CD4-positive, alpha-beta T cell treated with Interleukin-12 subunit alpha and Interleukin-12 subunit beta, for 1 hour (primary cell): Measurements from ENCODE around the gene CACTIN.
"Not testable (repeated sequence)": the region's sequence is repeated elsewhere in the genome, so short reads cannot be mapped to it uniquely, and the experiment has no call there.

Experiments used
- DNase-seq: peaks from one replicate; pipeline ENCODE4 v3.0.0-alpha.2; 2020

Gene CACTIN

GRCh38 chr19:3645726-3646125 is 19.1 kb upstream of the CACTIN start:
- DNase-seq, result no peak

GRCh38 chr19:3645067-3645396 is 18.4 kb upstream of the CACTIN start:
- no peak for DNase-seq

- DNase-seq, result no peak
Observed at GRCh38 chr19:3644351-3645066, 17.9 kb upstream of the CACTIN start.

- no peak for DNase-seq
Observed at GRCh38 chr19:3643674-3644313, 17.2 kb upstream of the CACTIN start.

- peak; percentile 17 for DNase-seq
Observed at GRCh38 chr19:3642987-3643673, 16.5 kb upstream of the CACTIN start.

- DNase-seq, result no peak
Observed at GRCh38 chr19:3642296-3642695, 15.7 kb upstream of the CACTIN start.

GRCh38 chr19:3641515-3642269 is 15.1 kb upstream of the CACTIN start:
- no peak for DNase-seq

- DNase-seq, result no peak
Observed at GRCh38 chr19:3639479-3639878, 12.9 kb upstream of the CACTIN start.

GRCh38 chr19:3638208-3639193 is 11.9 kb upstream of the CACTIN start:
- DNase-seq, result no peak

- DNase-seq, result no peak
Observed at GRCh38 chr19:3637621-3638020, 11.0 kb upstream of the CACTIN start.

- DNase-seq, result no peak
Observed at GRCh38 chr19:3636962-3637361, 10.4 kb upstream of the CACTIN start.

GRCh38 chr19:3636506-3636905 is 9.9 kb upstream of the CACTIN start:
- DNase-seq, result no peak

- no peak for DNase-seq
Observed at GRCh38 chr19:3634496-3635045, 8.0 kb upstream of the CACTIN start.

GRCh38 chr19:3633559-3633988 is 7.0 kb upstream of the CACTIN start:
- no peak for DNase-seq

GRCh38 chr19:3632739-3633558 is 6.4 kb upstream of the CACTIN start:
- no peak for DNase-seq

- no peak for DNase-seq
Observed at GRCh38 chr19:3632098-3632497, 5.5 kb upstream of the CACTIN start.

- no peak for DNase-seq
Observed at GRCh38 chr19:3631053-3631861, 4.7 kb upstream of the CACTIN start.

- DNase-seq, result not testable (repeated sequence)
Observed at GRCh38 chr19:3628766-3629165, 2.2 kb upstream of the CACTIN start.

- DNase-seq, result no peak
Observed at GRCh38 chr19:3627351-3627723, 747 bp upstream of the CACTIN start.

GRCh38 chr19:3625996-3626472 is 556 bp downstream of the CACTIN start:
- DNase-seq, result no peak
